Activated naive CD4-positive, alpha-beta T cell treated with anti-CD3 and anti-CD28 coated beads, Interleukin-2, amount 50 U/mL, for 72 hours (primary cell): Measurements from ENCODE around the gene CALHM6. TPM values are rescaled to one million over a fixed set of nuclear protein-coding genes. Genes with fewer than 3 reads are reported as not detected.

Source experiments
- ATAC-seq, 2 donors: fragments of 150-1000 bp; cut with Tn5 transposase; 2 replicates each; pipeline ENCODE4 v1.10.0; 2021; ENCODE audit warnings: mild to moderate bottlenecking in 2 of 2, moderate library complexity in 2 of 2
- DNase-seq, 2 donors: peaks; one replicate each; pipeline ENCODE4 v3.0.0; 2021 to 2022; ENCODE audit warnings: low spot score in 2 of 2
- H3K27ac Mint-ChIP-seq, 2 donors: one replicate each; pipeline ENCODE4 v1.8.0; 2022; ENCODE audit warnings: mild to moderate bottlenecking in 2 of 2, mixed read lengths in 2 of 2
- H3K36me3 Mint-ChIP-seq, 2 donors: one replicate each; pipeline ENCODE4 v1.8.0; 2022; ENCODE audit warnings: mixed read lengths in 2 of 2
- H3K9me3 Mint-ChIP-seq, 2 donors: one replicate each; pipeline ENCODE4 v1.8.0; 2022; ENCODE audit warnings: mixed read lengths in 2 of 2
- total RNA-seq, 2 donors: library from RNA; stranded (reverse); gene quantifications; one replicate each; pipeline ENCODE4 v1.2.3, GENCODE V29; 2022

Gene CALHM6
- total RNA-seq, 2 donors from 2014 or later = 0.71 to 13.9 TPM

DNA sequence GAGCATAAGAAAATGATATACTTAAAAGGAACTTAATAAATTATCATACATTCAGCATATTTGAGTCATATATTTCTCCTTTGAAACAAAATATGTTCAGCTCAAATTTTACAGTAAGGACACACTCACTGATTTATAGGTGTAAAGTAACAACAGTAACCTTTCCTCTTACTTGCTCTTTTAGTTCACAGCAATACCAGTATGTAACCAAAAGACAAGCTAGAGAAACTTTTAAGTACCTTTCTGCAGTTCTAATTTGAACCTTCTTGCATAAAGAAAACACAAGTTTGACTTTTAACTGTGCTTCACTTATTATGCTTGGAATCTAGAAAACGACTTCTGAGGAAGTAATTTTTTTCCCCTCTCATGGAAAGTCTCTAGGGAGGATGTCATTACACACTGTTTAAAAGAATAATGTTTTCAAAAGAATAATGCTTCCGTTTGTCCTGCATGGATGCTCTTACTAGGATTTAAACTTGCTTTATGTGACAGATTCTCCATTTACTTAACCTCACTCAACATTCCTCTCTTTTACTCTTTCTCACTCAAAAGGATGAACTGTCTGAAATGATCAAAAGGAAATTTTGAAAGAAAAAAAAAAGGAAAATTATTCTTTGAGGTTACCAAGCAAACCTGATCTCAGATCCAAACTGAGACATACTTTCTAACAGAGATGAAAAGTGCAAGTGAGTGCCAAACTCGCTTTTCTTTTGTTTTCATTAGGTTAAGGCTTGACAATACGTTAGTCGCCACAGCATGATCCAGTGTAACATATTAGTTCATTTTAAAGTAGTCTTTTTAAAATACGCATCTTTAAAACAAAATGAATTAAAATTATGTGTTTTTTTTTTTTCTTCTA, 22.4 kb upstream of the CALHM6 start:
- DNase-seq (no peak), ATAC-seq (no peak)
- H3K27ac Mint-ChIP-seq = no peak overlapping the region
- no peaks in the 10 kb centered on the region for H3K9me3 Mint-ChIP-seq
- H3K36me3 Mint-ChIP-seq = no peaks in the 10 kb centered on the region

DNA sequence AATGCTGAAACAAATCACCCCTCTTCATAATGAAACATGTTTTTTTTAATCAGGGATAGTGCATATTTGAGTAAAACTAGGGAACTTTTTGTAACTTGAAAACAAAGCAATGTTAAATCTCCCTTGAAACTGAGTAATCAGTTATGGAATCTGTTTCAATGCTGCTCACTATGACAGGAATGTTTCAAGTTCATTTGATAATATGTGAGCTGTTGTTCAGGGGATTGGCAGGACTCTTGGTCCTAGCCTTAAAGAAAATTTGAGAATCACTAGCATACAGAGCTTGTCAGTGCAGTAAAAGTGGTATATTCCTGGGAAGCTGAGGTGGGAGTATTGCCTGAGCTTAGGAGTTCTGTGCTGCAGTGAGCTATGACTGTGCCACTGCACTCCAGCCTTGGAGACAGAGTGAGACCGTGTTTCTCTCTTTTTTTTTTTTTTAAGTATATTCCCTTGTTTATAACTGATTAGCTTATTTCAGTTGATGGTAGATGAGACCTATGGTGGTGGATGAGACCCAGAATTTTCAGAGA, 21.6 kb upstream of the CALHM6 start:
- no peak for DNase-seq
- peak in 1 of 2 donors; percentile 55 for ATAC-seq
- H3K9me3 Mint-ChIP-seq = no peaks in the 10 kb centered on the region
- H3K36me3 Mint-ChIP-seq = no peaks in the 10 kb centered on the region
- no peak overlapping the region for H3K27ac Mint-ChIP-seq

DNA sequence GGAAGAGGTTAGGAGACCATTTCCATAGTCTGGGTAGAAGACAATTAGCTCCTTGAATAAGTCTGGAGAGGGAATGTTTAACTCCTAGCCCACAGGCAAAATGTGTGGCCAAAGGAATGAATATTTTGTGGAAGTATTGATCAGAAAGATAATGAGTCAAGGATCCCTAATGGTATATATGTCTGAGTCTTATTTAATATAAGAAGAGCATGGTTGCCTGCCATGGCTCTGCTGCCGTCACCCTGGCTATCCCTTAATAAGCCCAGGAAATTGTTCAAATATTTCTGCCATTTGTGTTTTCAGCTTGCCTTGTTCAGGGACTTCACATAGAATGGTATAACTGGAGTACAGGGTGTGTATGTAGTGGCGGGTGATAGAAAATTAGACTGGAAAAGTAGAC, 18.1 kb upstream of the CALHM6 start:
- ATAC-seq (no peak), DNase-seq (no peak)
- Mint-ChIP-seq H3K27ac (no peak overlapping the region), H3K36me3 (no peaks in the 10 kb centered on the region), H3K9me3 (no peaks in the 10 kb centered on the region)

DNA sequence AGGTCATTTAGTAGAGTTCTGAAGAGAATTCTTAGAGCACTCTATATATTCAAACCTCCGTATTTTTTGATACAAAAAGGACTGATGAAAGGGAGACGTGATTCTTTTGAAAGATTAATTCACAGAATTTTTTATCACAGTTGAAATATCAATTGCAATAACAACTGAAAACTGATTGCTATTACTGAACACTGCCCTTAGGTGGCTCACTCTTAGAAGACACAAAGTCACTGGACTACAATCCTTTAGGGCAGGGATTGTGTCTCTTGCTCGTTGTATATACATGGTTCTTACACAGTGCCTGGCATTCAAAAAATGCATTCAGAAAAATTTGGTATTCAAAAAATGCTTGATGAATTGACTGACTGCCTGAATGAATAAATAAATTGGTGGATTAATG, 17.1 kb upstream of the CALHM6 start:
- DNase-seq (no peak), ATAC-seq (peak in 1 of 2 donors; percentile 57)
- no peak overlapping the region for H3K27ac Mint-ChIP-seq
- H3K9me3 Mint-ChIP-seq = no peaks in the 10 kb centered on the region
- no peaks in the 10 kb centered on the region for H3K36me3 Mint-ChIP-seq

DNA sequence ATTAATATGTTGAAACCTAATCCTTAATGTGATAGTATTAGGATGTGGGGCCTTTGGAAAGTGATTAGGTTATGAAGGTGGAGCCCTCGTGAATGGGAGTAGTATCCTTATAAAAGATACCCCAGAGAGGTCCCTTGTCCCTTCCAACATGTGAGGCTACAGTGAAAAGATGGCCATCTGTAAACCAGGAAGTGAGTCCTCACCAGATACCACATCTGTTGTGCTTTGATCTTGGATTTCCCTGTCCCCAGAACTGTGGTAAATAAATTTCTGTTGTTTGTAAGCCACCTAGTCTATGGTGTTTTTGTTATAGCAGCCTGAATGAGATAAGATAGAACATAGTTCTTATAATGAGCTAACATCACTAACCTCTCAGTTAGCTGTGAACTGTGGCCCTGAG, 16.6 kb upstream of the CALHM6 start:
- ATAC-seq (no peak), DNase-seq (no peak)
- H3K36me3 Mint-ChIP-seq = no peaks in the 10 kb centered on the region
- no peaks in the 10 kb centered on the region for H3K9me3 Mint-ChIP-seq
- H3K27ac Mint-ChIP-seq = no peak overlapping the region

DNA sequence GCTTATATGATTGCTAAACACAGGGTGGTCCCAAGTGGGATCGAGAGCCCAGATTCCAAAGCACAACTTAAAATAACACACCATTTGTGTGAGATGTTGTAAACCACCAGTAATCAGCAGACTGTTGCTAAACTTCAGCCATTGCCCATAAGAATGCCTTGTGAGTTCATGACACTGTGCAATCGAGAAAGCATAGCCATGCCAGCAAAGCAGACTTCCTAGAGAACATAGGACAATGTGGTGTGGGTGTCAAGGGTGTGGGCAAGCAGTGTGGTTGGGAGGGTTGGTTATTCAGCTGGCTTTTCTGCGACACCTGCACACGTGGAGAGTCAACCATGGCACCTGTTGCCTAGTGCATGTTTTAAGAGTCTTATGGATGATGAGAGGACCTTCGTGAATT, 16.1 kb upstream of the CALHM6 start:
- no peak overlapping the region for H3K27ac Mint-ChIP-seq
- ATAC-seq (no peak), DNase-seq (no peak)
- no peaks in the 10 kb centered on the region for H3K9me3 Mint-ChIP-seq
- H3K36me3 Mint-ChIP-seq = no peaks in the 10 kb centered on the region

DNA sequence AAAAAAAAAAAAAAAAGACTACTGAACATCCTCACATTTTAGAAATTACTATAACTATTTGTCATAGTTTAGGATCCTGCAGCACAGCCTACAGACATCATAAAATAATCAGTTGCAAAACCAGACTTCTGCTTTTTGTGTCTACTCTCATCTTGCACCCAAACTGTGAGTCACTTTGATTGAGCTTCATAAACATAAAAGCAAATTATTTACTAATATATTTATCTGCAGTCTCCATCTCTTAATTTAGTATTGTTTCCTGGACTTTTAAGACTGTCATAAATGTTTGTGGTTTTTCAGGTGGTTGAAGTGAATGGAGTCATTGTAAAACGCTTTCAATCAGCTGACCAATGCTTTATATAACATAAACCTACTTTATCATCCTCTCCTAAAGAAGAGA, 14.8 kb upstream of the CALHM6 start:
- DNase-seq (no peak), ATAC-seq (peak in 1 of 2 donors; percentile 32)
- Mint-ChIP-seq H3K9me3 (no peaks in the 10 kb centered on the region), H3K27ac (no peak overlapping the region), H3K36me3 (no peaks in the 10 kb centered on the region)

DNA sequence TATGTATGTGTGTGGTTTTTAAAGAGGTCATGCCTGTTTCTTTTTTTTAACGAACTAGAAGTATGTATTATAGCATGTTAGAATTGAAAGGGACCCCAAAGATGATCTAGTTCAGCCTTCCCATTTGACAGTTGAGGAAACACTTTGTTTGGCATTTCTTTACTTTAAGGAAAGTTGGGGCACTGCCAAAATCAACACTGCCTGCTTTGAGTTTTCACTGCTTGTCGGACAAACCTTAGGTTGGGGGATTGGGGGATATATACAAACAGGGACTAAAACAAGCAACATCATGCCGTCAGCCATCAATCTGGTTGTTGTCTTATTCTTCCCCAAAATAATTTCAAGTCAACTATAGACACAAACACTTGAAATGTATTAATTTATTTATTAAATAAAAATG, 14.1 kb upstream of the CALHM6 start:
- Mint-ChIP-seq H3K36me3 (no peaks in the 10 kb centered on the region), H3K27ac (no peak overlapping the region), H3K9me3 (no peaks in the 10 kb centered on the region)
- no peak for ATAC-seq
- no peak for DNase-seq

DNA sequence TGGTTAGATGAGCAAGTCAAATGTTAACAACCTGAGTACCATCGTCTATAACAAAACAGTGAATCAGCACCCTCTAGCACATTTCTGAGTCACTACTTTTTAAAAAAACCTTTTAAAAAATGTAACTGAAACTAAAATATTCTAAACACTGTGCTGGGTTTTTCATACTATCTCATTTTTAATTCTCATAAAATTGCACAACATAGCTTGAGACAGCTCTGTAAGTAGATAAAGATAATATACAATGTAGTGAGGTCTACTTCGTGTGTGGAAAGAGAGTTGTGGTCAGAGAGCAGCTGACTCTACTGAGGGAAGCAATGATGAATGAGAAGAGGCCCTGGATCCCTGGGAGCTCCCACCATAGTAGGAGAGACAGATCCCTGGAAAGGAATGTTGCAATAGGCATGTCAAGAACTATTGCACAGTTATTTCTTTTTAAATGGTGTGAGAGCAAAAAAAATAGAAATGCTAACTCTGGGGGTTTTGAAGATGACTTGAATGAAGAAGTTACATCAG, 13.6 kb upstream of the CALHM6 start:
- DNase-seq (no peak), ATAC-seq (peak in 1 of 2 donors; percentile 57)
- H3K36me3 Mint-ChIP-seq = no peaks in the 10 kb centered on the region
- no peaks in the 10 kb centered on the region for H3K9me3 Mint-ChIP-seq
- H3K27ac Mint-ChIP-seq = no peak overlapping the region

DNA sequence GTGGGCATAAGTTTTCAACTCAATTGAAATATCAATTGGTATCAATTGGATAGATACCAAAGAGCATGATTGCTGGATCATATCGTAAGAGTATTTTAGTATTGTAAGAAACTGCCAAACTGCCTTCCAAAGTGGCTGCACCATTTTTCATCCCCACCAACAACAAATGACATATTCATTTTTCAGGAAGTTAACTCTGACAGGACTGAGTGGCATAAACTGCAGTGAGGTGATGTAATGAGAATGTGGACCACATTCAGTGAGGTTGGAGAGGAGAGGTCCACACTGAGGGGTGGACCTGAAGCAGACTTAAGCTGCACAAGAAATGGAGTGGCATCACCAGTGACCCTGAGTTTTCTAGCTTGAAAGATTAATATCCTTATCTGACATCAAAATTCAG, 11.6 kb upstream of the CALHM6 start:
- no peak overlapping the region for H3K27ac Mint-ChIP-seq
- H3K9me3 Mint-ChIP-seq = no peaks in the 10 kb centered on the region
- ATAC-seq = no peak
- no peaks in the 10 kb centered on the region for H3K36me3 Mint-ChIP-seq
- no peak for DNase-seq

DNA sequence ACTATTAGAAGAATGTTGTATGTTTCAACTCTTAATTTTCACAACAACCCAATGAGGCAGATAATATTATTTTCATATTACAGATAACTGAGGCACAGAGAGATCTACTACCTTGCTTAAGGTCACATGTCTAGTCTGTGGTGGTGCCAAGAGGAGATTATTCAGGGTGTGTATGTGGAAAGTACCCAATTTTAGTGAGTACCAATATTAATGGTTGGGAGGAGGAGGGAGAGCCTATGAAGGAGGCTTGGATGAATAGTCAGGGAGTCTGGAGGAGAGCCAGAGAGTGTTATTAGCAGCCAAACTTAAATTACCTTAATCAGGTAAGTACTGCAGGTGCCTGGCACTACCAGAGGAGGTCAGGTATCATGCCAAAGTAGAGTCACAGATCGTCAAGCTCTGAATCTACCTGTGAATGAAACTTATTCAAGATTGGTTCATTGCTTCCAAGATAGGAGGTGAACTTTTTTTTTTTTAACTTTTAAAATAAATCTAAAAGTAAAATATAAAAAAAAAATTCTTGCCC, 10.9 kb upstream of the CALHM6 start:
- Mint-ChIP-seq H3K9me3 (no peaks in the 10 kb centered on the region), H3K36me3 (no peaks in the 10 kb centered on the region), H3K27ac (peak overlapping the region in 1 of 2 donors; percentile 51)
- no peak for DNase-seq
- ATAC-seq = no peak

DNA sequence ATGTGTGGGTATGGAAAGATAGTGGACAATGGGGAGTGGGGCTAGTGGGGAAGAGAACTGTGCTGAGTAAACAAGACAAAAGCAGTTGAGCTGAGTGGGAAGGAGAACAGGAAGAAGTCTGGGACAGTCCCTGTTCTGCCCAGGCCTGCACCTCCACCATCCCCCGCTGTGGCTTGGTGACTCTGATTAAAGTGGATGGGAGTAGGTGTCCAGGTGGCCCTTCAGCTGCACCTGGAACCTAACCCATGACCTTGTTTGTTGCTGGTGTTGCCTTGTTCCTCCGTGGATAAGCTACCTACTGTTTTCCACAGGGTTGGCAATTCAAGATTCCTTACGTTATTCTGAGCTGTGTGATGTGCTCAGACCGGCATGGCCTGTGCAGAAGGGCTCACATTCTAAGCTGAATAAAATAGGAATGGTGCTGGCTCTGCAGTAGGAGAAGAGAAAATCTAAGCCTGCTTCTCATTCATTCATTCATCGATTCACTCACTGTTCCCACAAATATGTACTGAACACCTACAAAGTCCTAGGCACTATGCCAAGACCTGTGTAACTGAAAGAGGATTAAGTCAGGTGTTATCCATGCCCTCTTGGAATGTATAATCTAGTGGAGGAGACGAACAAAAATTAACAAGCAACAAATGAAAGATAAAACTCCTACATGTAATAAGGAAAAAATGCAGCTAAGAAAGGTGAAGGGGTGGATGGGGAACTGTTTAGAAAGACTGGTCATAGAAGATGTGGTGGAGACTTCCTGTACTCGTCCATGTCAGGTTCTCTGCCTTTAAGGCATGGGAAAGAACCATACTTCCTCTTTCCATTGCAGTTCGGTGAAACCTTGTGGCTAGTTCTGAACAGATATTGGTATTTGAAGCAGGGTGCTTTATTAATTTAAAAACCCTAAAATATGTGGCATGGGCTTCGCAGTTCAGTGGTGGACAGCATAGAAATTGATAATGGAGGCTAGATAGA, 10.1 kb upstream of the CALHM6 start:
- peak; percentile 32 to 49 for ATAC-seq
- H3K36me3 Mint-ChIP-seq = no peaks in the 10 kb centered on the region
- DNase-seq = no peak
- no peaks in the 10 kb centered on the region for H3K9me3 Mint-ChIP-seq
- H3K27ac Mint-ChIP-seq = no peak overlapping the region

DNA sequence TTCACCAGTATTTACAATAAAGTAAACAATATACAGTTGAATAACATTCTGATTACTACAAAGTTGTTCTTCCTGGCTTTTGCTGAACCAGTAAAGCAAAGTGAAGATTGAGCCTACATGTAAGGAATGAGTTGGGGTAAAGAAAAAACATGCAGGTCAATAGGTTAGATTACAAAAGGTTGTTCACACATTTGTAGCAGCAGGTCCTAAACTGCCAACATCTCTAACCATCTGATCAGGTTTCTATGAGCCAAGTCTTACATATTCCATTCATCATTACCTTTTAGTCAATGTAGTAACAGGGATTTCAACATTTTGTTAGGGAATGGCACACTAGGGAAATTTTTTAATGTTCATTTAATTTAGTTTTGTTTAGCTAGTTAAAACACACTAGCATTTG, 9.3 kb upstream of the CALHM6 start:
- no peak for ATAC-seq

DNA sequence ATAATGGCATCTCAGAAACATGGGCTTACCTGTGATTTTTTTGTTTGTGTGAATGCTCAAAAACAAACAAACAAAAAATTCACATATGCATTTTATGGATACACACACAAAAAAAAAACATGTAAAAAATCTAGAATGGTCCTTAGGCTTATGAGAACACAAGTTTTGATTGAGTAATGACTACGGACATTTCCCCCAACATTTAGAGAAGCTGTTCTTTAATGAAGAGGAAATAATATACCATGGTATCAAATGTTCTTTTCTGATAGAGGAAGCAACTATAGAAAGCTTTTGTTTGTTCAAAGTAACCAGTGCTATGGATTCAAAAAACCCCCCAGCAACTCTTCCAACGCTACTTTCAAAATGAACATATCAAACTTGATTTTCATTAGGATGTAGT, 8.6 kb upstream of the CALHM6 start:
- ATAC-seq = no peak
- H3K9me3 Mint-ChIP-seq = no peaks in the 10 kb centered on the region
- H3K27ac Mint-ChIP-seq = no peak overlapping the region
- H3K36me3 Mint-ChIP-seq = no peaks in the 10 kb centered on the region
- DNase-seq = no peak

More for the DNA sequence above, 9.3 kb upstream of the CALHM6 start:
- no peaks in the 10 kb centered on the region for H3K9me3 Mint-ChIP-seq
- no peak for DNase-seq
- H3K27ac Mint-ChIP-seq = no peak overlapping the region
- H3K36me3 Mint-ChIP-seq = no peaks in the 10 kb centered on the region

DNA sequence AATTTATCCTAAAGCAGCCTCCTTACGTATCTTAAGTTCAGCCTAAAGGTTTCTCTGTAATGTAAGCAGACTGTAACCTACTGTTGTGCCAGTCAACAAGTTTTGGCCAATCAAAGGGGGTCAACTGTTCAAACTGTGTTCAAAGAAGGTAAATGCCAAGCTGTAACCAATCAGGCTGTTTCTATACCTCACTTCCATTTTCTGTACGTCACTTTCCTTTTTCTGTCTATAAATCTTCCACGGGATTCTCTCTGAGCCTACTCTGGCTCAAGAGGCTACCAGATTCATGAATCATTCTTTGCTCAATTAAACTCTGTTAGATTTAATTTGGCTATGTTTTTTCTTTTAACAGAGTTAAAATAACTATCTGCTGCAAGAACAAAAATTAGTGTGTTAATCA, 5.1 kb upstream of the CALHM6 start:
- ATAC-seq = no peak
- no peak overlapping the region for H3K27ac Mint-ChIP-seq
- peaks cover 4 to 5% of the 10 kb centered on the region in 2 donors for H3K36me3 Mint-ChIP-seq
- H3K9me3 Mint-ChIP-seq = no peaks in the 10 kb centered on the region
- DNase-seq = no peak

DNA sequence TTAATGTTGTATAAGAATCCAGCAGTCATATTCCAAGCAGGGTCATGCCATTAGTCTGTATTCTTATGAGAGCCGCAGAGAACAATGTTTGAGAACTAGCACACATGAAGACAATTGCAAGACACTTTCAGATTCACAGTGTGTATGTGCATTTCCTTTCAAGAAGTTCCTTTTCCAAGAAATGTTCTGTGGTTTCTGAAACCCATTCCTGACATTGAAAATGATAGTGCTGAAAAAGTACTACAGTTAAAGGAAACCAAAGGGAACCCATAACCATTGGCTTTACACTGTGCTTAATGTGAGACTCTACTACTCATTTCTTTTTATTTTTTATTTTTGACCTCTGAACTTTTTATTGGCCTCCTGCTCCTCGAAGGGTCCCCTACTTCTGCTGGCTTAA, 4.2 kb upstream of the CALHM6 start:
- ATAC-seq (no peak), DNase-seq (no peak)
- H3K36me3 Mint-ChIP-seq = peaks cover 10 to 11% of the 10 kb centered on the region in 2 donors
- no peak overlapping the region for H3K27ac Mint-ChIP-seq
- no peaks in the 10 kb centered on the region for H3K9me3 Mint-ChIP-seq

DNA sequence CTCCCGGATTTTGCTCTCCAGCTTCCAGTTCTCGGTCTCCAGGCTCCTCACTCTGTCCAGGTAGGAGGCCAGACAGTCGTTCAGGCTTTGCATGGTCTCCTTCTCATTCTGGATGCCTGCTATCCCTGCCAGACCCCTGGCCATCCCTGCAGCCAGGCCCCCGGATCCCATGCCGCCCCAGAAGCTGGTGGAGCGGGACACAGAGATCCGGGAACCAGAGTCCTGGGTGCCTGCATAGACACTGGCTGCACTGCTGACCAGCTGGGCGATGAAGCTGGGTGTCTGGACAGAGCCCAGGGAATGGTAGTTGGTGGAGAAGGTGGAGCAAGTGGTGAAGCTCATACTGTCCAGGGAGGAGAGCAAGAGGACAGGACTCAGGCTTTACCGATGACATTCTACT, 2.9 kb upstream of the CALHM6 start:
- DNase-seq (no peak), ATAC-seq (no peak)
- H3K9me3 Mint-ChIP-seq = no peaks in the 10 kb centered on the region
- H3K36me3 Mint-ChIP-seq = peaks cover 10 to 11% of the 10 kb centered on the region in 2 donors
- no peak overlapping the region for H3K27ac Mint-ChIP-seq
